PFSK-1 (cell line): ENCODE results near the gene PDHB.

Source experiments
- POLR2AphosphoS5 ChIP-seq: IDR thresholded peaks from 2 replicates; pipeline ENCODE4 v1.6.1; 2012; ENCODE audit warnings: low read depth, mild to moderate bottlenecking, control low read depth, low read length, moderate library complexity
- SIN3A ChIP-seq: IDR thresholded peaks from 2 replicates; pipeline ENCODE4 v1.6.1; 2012; ENCODE audit warnings: mild to moderate bottlenecking, low read length, moderate library complexity, borderline replicate concordance; ENCODE audit not compliant: insufficient read depth
- TAF1 ChIP-seq: IDR thresholded peaks from 2 replicates; pipeline ENCODE4 v1.6.1; 2012; ENCODE audit warnings: low read length, control low read depth, borderline replicate concordance; ENCODE audit not compliant: insufficient read depth

DNA sequence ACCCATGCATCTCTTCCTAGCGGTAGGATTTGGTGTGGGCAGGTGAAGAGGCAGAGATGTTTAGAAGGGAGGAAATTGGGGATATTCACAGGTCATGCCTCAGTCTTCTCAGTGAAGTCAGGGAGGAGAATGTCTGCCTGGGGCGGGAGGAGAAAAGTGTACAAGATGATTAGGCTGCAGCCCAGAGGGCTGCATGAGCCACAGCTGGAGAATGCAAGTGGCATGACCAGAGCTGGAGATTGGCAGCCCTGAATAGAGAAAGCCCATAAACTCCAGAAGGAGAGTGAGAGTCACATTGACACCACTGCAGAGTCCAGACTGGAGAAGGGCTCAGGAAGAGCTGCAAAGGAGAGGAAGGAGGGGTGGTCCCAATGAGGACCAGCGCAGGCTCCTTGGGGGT is 22.6 kb downstream of the PDHB start:
- no peak for TF ChIP-seq SIN3A
- no peak for TF ChIP-seq POLR2AphosphoS5
- TF ChIP-seq TAF1 = no peak
